ENCODE data around the gene DYDC2. TPM values are rescaled to one million over a fixed set of nuclear protein-coding genes. Genes with fewer than 3 reads are reported as not detected.

Gene DYDC2
- total and polyA plus RNA-seq, 2 experiments from 2014 or later: 8.1 to 9.0 TPM

DNA sequence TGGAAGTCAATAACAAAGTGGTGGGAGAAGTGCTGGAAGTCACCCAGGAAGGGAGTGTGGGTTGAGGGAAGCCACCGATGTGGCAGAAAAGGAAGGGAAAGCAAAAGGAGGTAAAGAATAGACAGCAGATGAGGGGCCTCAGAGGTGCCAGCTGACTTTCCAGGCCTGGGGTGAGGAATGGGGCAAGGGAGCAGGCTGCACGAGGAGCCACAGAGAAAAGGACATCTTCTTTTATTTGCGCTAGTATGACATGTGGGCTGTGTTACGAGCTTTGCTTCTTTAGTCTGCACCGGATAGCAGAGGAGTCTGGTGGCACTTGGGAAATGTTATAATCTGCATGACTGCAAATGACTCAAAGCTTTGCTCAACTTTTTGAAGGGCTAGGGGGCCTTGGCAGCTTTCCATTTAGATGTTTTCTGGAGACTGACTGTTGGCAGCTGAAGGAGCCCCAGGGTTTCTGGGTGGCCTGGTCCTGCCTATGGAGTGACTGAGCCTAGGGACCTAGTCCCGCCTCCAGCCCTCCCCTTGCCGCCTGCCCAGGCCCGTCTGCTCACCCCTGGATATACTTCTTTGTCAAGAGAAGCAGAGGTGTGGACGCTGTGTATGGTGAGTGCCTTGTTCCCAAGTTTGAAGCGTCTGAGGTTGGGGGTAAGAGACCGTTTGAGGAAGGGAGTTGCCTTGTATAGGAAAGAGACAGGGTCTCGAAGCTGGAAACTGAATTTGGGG is 56.9 kb downstream of the DYDC2 start (continued):
- TF ChIP-seq, protein P1, sequence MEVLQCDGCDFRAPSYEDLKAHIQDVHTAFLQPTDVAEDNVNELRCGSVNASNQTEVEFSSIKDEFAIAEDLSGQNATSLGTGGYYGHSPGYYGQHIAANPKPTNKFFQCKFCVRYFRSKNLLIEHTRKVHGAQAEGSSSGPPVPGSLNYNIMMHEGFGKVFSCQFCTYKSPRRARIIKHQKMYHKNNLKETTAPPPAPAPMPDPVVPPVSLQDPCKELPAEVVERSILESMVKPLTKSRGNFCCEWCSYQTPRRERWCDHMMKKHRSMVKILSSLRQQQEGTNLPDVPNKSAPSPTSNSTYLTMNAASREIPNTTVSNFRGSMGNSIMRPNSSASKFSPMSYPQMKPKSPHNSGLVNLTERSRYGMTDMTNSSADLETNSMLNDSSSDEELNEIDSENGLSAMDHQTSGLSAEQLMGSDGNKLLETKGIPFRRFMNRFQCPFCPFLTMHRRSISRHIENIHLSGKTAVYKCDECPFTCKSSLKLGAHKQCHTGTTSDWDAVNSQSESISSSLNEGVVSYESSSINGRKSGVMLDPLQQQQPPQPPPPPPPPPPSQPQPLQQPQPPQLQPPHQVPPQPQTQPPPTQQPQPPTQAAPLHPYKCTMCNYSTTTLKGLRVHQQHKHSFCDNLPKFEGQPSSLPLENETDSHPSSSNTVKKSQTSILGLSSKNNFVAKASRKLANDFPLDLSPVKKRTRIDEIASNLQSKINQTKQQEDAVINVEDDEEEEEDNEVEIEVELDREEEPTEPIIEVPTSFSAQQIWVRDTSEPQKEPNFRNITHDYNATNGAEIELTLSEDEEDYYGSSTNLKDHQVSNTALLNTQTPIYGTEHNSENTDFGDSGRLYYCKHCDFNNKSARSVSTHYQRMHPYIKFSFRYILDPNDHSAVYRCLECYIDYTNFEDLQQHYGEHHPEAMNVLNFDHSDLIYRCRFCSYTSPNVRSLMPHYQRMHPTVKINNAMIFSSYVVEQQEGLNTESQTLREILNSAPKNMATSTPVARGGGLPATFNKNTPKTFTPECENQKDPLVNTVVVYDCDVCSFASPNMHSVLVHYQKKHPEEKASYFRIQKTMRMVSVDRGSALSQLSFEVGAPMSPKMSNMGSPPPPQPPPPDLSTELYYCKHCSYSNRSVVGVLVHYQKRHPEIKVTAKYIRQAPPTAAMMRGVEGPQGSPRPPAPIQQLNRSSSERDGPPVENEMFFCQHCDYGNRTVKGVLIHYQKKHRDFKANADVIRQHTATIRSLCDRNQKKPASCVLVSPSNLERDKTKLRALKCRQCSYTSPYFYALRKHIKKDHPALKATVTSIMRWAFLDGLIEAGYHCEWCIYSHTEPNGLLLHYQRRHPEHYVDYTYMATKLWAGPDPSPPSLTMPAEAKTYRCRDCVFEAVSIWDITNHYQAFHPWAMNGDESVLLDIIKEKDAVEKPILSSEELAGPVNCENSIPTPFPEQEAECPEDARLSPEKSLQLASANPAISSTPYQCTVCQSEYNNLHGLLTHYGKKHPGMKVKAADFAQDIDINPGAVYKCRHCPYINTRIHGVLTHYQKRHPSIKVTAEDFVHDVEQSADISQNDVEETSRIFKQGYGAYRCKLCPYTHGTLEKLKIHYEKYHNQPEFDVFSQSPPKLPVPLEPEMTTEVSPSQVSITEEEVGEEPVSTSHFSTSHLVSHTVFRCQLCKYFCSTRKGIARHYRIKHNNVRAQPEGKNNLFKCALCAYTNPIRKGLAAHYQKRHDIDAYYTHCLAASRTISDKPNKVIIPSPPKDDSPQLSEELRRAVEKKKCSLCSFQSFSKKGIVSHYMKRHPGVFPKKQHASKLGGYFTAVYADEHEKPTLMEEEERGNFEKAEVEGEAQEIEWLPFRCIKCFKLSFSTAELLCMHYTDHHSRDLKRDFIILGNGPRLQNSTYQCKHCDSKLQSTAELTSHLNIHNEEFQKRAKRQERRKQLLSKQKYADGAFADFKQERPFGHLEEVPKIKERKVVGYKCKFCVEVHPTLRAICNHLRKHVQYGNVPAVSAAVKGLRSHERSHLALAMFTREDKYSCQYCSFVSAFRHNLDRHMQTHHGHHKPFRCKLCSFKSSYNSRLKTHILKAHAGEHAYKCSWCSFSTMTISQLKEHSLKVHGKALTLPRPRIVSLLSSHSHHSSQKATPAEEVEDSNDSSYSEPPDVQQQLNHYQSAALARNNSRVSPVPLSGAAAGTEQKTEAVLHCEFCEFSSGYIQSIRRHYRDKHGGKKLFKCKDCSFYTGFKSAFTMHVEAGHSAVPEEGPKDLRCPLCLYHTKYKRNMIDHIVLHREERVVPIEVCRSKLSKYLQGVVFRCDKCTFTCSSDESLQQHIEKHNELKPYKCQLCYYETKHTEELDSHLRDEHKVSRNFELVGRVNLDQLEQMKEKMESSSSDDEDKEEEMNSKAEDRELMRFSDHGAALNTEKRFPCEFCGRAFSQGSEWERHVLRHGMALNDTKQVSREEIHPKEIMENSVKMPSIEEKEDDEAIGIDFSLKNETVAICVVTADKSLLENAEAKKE (CRISPR knock-in tag; IDR thresholded peaks at IDR 0.05): no peak
- TF ChIP-seq ZNF331 (CRISPR knock-in tag; IDR thresholded peaks at IDR 0.05; ENCODE audit: low read depth) (no peak), NANOG (IDR thresholded peaks at IDR 0.05; ENCODE audit: borderline replicate concordance) (no peak), ZNF114 (CRISPR knock-in tag; IDR thresholded peaks at IDR 0.05) (no peak)

- Histone ChIP-seq H3F3A (replicated peaks; ENCODE audit: low read depth) (no peaks in the 10 kb centered on the region), H3K36me3 (ENCODE audit: insufficient read depth) (no peaks in the 10 kb centered on the region), H3K79me2 (replicated peaks; ENCODE audit: insufficient read depth) (peaks cover 34% of the 10 kb centered on the region), H3K27ac (ENCODE audit: low read depth) (no peak overlapping the region), H3K27me3 (ENCODE audit: insufficient read depth) (peaks cover 24% of the 10 kb centered on the region), H3K9me2 (ENCODE audit: insufficient read depth) (no peaks in the 10 kb centered on the region), H3K4me3 (no peak overlapping the region), H2AFZ (no peak overlapping the region), H3K4me2 (no peak overlapping the region), H3K4me1 (ENCODE audit: insufficient read depth) (peaks cover 42% of the 10 kb centered on the region), H4K20me1 (replicated peaks; ENCODE audit: insufficient read depth) (peaks cover 41% of the 10 kb centered on the region)
- H3K4me3 Mint-ChIP-seq: no peak overlapping the region
- no peak overlapping the region for H3K27ac Mint-ChIP-seq
- no peak for DNase-seq (ENCODE audit: low spot score)
- peaks cover 4% of the 10 kb centered on the region; the same call in 1 of the 3 replicates for H3K36me3 Mint-ChIP-seq (ENCODE audit: low read depth)
- TF ChIP-seq EZH2phosphoT487 (IDR thresholded peaks at IDR 0.05; ENCODE audit: unreplicated experiment) (no peak), EZH2 (IDR thresholded peaks at IDR 0.05; ENCODE audit: low read depth, unreplicated experiment) (no peak), POLR2AphosphoS5 (IDR thresholded peaks at IDR 0.05; ENCODE audit: low read depth) (no peak), JUNB (IDR thresholded peaks at IDR 0.05; ENCODE audit: unreplicated experiment) (no peak), CREB1 (CRISPR knock-in tag; IDR thresholded peaks at IDR 0.05; ENCODE audit: low read depth) (no peak), ZNF331 (CRISPR knock-in tag; IDR thresholded peaks at IDR 0.05; ENCODE audit: low read depth) (no peak), STAT1 (IDR thresholded peaks at IDR 0.05; ENCODE audit: unreplicated experiment) (no peak), NANOG (IDR thresholded peaks at IDR 0.05; ENCODE audit: borderline replicate concordance) (no peak)
- TF ChIP-seq, protein P2, sequence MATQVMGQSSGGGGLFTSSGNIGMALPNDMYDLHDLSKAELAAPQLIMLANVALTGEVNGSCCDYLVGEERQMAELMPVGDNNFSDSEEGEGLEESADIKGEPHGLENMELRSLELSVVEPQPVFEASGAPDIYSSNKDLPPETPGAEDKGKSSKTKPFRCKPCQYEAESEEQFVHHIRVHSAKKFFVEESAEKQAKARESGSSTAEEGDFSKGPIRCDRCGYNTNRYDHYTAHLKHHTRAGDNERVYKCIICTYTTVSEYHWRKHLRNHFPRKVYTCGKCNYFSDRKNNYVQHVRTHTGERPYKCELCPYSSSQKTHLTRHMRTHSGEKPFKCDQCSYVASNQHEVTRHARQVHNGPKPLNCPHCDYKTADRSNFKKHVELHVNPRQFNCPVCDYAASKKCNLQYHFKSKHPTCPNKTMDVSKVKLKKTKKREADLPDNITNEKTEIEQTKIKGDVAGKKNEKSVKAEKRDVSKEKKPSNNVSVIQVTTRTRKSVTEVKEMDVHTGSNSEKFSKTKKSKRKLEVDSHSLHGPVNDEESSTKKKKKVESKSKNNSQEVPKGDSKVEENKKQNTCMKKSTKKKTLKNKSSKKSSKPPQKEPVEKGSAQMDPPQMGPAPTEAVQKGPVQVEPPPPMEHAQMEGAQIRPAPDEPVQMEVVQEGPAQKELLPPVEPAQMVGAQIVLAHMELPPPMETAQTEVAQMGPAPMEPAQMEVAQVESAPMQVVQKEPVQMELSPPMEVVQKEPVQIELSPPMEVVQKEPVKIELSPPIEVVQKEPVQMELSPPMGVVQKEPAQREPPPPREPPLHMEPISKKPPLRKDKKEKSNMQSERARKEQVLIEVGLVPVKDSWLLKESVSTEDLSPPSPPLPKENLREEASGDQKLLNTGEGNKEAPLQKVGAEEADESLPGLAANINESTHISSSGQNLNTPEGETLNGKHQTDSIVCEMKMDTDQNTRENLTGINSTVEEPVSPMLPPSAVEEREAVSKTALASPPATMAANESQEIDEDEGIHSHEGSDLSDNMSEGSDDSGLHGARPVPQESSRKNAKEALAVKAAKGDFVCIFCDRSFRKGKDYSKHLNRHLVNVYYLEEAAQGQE (IDR thresholded peaks at IDR 0.05; ENCODE audit: unreplicated experiment): no peak
- H3K27me3 Mint-ChIP-seq (ENCODE audit: insufficient read depth, low read depth, poor library complexity): peaks cover 8% of the 10 kb centered on the region
- ATAC-seq: no peak
- H3K9me3 Mint-ChIP-seq: no peaks in the 10 kb centered on the region
- peaks cover 64% of the 10 kb centered on the region for H3K4me1 Mint-ChIP-seq
Observed at GRCh38 chr10:80414142-80414895, 57.7 kb downstream of the DYDC2 start.
